Kidney (tissue), 14 donors: ENCODE data around the gene G6PC1. TPM values are rescaled to one million over a fixed set of nuclear protein-coding genes. Genes with fewer than 3 reads are reported as not detected.
A peak's percentile ranks its signal among the peaks of the same experiment; 100 is the strongest.

Experiments used
- DNase-seq, 5 donors: peaks; one replicate each; pipeline ENCODE4 v3.0.0-alpha.2; 2013 to 2020
- FAIRE-seq: peaks from 2 replicates; lab custom pipeline; 2012; peaks lifted over from hg19 to GRCh38; lab: Jason Lieb, UNC
- H3K27ac ChIP-seq, 2 donors: one replicate each; pipeline ENCODE4 v1.7.0; 2013; ENCODE audit warnings: low read depth in 2 of 2, low read length in 2 of 2, inconsistent platforms in 1 of 2
- H3K27me3 ChIP-seq: one replicate; pipeline ENCODE4 v1.7.1; 2013; ENCODE audit warnings: low read length, inconsistent platforms; ENCODE audit not compliant: control insufficient read depth, insufficient read depth
- H3K36me3 ChIP-seq, 3 donors: one replicate each; pipeline versions ENCODE4 v1.7.0 to v1.7.1; 2013; ENCODE audit warnings: low read length in 3 of 3, control low read depth in 1 of 3, inconsistent platforms in 1 of 3; ENCODE audit not compliant: insufficient read depth in 3 of 3, control insufficient read depth in 2 of 3
- H3K4me1 ChIP-seq, 3 donors: one replicate each; pipeline versions ENCODE4 v1.7.0 to v1.7.1; 2013; ENCODE audit warnings: low read length in 3 of 3, inconsistent platforms in 1 of 3, low read depth in 1 of 3; ENCODE audit not compliant: control insufficient read depth in 2 of 3, insufficient read depth in 2 of 3
- H3K4me3 ChIP-seq, 3 donors: one replicate each; pipeline versions ENCODE4 v1.7.0 to v1.8.1; 2013; ENCODE audit warnings: low read length in 3 of 3, control low read depth in 1 of 3, inconsistent platforms in 1 of 3
- H3K9ac ChIP-seq, 3 donors: one replicate each; pipeline versions ENCODE4 v1.7.0 to v1.7.1; 2013; ENCODE audit warnings: low read length in 3 of 3, control low read depth in 1 of 3, inconsistent platforms in 1 of 3
- H3K9me3 ChIP-seq, 3 donors: one replicate each; pipeline versions ENCODE4 v1.7.0 to v1.7.1; 2013; ENCODE audit warnings: low read length in 3 of 3, control low read depth in 1 of 3, inconsistent platforms in 1 of 3; ENCODE audit not compliant: control insufficient read depth in 2 of 3, insufficient read depth in 1 of 3
- CTCF ChIP-seq: IDR thresholded peaks from 3 replicates; pipeline ENCODE4 v1.5.1; 2012; ENCODE audit warnings: mild to moderate bottlenecking, moderate library complexity, borderline replicate concordance; ENCODE audit not compliant: insufficient read depth; ENCODE audit errors: extremely low read depth
- intact Hi-C: fragments of 100-400 bp; cut with DNase I; formaldehyde crosslinking; loops from one replicate; pipeline ENCODE4 v1.11.1; 2022
- polyA plus RNA-seq: library from polyadenylated mRNA; stranded (reverse); fragments of 350-450 nt; fragmentation: Illumina TruSeq; extraction: RNeasy Lipid Tissue Mini Kit (QIAGEN cat#74804); gene quantifications from one replicate; pipeline ENCODE4 v1.2.3, GENCODE V29; 2014; ENCODE audit warnings: low read depth, low replicate concordance; ENCODE audit not compliant: insufficient read depth
- total RNA-seq: library from RNA; stranded (reverse); fragmentation: NEBNext Ultra II Directional; extraction: Animal tissue kit (Norgen Biotek cat#: 25700); gene quantifications from one replicate; pipeline ENCODE4 v1.2.1, GENCODE V29; 2021
- donor health status: control.
- donor health status: control.
- donor health status: control.
- donor health status: control.
- donor health status: control.
- donor health status: DM: yes; HTN: yes; CAD: no.
- donor health status: Normal renal cell carcinoma (clear cell type).

Gene G6PC1
- total and polyA plus RNA-seq, 2 donors from 2014 or later = 0.16 to 10.5 TPM

DNA sequence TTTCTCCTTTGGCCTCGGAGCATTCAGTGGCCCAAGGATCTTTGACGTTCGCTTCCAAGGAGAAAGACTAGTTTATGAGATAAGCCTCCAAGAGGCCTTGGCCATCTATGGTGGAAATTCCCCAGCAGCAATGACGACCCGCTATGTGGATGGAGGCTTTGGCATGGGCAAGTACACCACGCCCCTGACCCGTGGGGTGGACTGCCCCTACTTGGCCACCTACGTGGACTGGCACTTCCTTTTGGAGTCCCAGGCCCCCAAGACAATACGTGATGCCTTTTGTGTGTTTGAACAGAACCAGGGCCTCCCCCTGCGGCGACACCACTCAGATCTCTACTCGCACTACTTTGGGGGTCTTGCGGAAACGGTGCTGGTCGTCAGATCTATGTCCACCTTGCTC lies 48.2 kb upstream of the G6PC1 start:
- H3K4me1 ChIP-seq = peaks cover 4 to 23% (median 9%) of the 10 kb centered on the region in 3 donors
- intact Hi-C loops = no loop called here
- no peaks in the 10 kb centered on the region for H3K36me3 ChIP-seq
- FAIRE-seq = no peak
- DNase-seq = no peak
- H3K27ac ChIP-seq = peak overlapping the region; percentile 2 to 22
- peak overlapping the region in 2 of 3 donors; percentile 24 to 44 for H3K4me3 ChIP-seq
- no peak for TF ChIP-seq CTCF
- H3K9me3 ChIP-seq = no peaks in the 10 kb centered on the region
- H3K9ac ChIP-seq = peak overlapping the region in 1 of 3 donors; percentile 39
- no peaks in the 10 kb centered on the region for H3K27me3 ChIP-seq

GRCh38 chr17:42853004-42853403 lies 47.6 kb upstream of the G6PC1 start:
- Histone ChIP-seq H3K9ac (peak overlapping the region in 2 of 3 donors; percentile 15 to 39), H3K9me3 (no peaks in the 10 kb centered on the region), H3K36me3 (no peaks in the 10 kb centered on the region), H3K4me1 (peaks cover 4 to 23% (median 9%) of the 10 kb centered on the region in 3 donors), H3K27me3 (no peaks in the 10 kb centered on the region), H3K4me3 (peak overlapping the region in 2 of 3 donors; percentile 44 to 47), H3K27ac (peak overlapping the region in 1 of 2 donors; percentile 22)
- DNase-seq = peak in 1 of 5 donors; percentile 71
- intact Hi-C loops = no loop called here
- no peak for TF ChIP-seq CTCF
- no peak for FAIRE-seq

- peak in 1 of 5 donors; percentile 34 for DNase-seq
- no peak overlapping the region for H3K27ac ChIP-seq
- H3K27me3 ChIP-seq = no peaks in the 10 kb centered on the region
- peaks cover 4 to 23% (median 9%) of the 10 kb centered on the region in 3 donors for H3K4me1 ChIP-seq
- peak overlapping the region in 2 of 3 donors; percentile 44 to 61 for H3K4me3 ChIP-seq
- no peak for FAIRE-seq
- no peak for TF ChIP-seq CTCF
- H3K36me3 ChIP-seq = no peaks in the 10 kb centered on the region
- H3K9me3 ChIP-seq = no peaks in the 10 kb centered on the region
- intact Hi-C loops = no loop called here
- no peak overlapping the region for H3K9ac ChIP-seq
These were observed 47.0 kb upstream of the G6PC1 start for GRCh38 chr17:42853597-42853967.
